NCI-H1092 treated with DMSO at 0.1 percent for 48 hours (cell line): Measurements from ENCODE around the gene LCE1F.

Source experiments
- DNase-seq: peaks from one replicate; lab custom pipeline; 2025; lab: John Stamatoyannopoulos, UW

Gene LCE1F

DNA sequence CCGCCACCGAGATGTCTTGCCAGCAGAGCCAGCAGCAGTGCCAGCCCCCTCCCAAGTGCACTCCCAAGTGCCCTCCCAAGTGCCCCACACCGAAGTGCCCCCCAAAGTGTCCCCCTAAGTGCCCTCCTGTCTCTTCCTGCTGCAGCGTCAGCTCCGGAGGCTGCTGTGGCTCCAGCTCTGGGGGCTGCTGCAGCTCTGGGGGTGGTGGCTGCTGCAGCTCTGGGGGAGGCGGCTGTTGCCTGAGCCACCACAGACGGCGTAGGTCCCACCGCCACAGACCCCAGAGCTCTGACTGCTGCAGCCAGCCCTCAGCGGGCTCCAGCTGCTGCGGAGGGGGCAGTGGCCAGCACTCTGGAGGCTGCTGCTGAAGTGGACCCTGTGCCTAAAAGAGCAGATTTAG is 1.4 kb downstream of the LCE1F start:
- no peak for DNase-seq

DNA sequence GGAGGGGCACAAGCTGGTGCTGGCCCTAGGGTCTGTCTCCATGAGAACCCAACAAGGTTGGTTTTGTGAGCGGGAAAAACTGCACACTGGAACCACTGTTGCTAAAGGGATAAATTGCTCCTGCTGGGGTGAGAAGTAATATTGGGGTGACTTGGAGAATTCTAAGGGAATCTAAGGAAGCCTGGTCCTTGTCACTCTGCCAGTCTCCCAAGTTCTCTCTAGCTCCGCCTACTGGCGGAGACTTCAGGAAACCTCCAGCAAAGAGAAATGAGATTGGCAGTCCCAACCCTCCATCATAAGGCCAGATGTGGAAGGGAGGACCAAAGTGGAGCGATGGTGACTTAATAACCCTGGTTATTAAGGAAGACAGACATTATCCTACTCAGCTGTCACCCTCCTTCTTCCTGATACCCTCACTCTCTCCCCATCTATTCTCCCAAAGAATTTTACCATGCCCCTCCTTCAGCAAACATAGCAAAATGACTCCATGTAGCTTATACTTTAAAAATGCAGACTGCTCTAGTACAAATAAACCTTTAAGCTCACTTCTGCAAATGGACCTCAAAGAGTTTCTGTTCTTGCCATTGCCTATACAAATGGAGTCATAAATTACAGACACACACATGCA is 2.7 kb downstream of the LCE1F start:
- DNase-seq: no peak

DNA sequence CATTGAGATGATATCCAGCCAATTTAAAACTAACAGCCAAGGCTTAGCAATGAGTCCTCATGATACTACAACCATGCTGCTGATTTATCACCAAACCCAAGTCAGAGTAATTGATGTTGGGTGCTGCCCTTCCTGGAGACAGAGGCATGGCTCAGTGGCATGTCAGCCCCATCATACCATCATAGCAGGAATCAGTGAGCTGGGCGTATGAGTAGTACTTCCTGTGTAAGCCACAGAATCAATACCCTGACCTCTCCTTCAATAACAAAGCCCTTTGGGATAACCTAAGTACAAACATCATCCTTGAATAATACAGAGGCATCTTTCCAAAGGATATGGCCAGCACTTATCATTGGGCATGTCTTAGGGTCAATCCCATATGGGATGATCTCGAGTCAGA is 8.2 kb downstream of the LCE1F start:
- no peak for DNase-seq

DNA sequence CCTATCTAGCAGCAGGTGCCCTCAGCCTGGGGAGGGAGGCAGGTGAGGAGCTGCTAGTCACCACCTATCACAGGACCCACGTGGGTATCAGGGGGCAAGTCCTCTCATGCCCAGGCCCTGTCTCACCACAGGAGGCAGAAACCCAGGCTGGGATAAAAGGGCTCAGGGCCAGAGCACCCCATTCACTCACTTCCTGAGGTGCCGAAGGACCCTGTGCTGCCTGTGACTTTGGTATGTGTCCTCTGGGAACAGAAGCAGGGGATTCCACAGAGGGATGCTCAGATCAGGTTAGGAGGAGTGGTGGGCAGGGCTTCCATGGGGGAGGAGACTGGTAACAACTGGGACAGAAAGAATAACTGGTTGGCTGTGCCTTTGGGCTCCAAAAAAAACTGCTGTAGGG is 11.1 kb downstream of the LCE1F start, which contains the start of gene LCE1E:
TSS of gene LCE1E (plus strand) at position 181 of the 400 bp plus-strand sequence. CDS start 1,043 bp downstream, outside the sequence.
- DNase-seq: no peak

DNA sequence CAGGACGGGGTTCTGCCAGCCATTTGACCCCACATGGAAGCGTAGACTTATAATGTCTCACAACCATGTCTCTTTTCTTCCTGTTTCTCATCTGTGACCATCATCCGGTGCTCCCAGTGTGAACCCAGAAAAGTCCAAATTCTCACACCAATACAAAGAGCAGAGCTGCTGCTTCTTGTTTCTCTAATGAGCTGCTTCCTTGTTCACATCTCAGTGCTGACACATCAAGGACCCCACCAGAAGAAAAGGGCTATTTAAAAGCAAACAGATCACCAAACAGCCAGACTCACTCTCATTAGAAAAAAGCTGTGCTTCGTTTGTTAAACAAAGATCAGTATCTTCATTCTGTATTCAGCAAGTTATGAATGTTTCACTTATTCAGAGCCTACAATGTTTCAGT is 20.7 kb downstream of the LCE1F start:
- no peak for DNase-seq

DNA sequence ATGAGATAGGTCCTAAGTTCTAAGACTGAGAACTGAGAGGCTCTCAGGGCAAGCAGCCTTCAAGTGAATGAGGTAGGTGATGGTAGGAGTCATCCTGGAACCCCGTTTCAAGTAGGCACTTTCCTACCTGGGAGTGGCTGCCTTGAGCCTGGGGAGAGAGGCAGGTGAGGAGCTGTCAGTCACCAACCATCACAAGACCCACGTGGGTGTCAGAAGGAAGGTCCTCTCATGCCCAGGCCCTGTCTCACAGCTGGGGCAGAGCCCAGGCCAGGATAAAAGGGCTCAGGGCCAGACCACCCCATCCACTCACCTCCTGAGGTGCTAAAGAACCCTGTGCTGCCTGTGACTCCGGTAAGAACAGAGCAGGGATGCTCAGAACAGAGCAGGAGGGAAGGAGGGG is 21.5 kb downstream of the LCE1F start, which contains the start of gene LCE1D:
TSS of gene LCE1D (plus strand) at position 301 of the 400 bp plus-strand sequence. CDS start 1,074 bp downstream, outside the sequence.
- DNase-seq: no peak

DNA sequence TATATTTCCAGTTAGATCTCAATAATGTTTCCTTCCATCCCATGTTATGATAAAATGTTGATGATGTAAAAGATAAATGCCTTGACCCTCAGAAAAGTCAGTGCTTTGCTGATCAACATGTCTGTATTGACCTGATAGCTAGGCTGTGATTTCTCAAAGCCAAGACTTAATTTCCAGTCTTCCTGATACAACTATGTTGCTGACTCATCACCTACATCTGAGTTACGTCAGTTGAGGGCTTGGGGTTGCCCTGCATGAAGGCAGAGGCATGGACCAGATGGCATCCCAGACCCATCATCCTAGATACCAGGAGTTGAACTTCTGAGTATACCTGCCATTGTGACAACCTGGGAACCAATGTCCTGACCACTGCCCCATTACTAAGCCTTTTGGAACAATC is 26.4 kb downstream of the LCE1F start:
- no peak for DNase-seq

DNA sequence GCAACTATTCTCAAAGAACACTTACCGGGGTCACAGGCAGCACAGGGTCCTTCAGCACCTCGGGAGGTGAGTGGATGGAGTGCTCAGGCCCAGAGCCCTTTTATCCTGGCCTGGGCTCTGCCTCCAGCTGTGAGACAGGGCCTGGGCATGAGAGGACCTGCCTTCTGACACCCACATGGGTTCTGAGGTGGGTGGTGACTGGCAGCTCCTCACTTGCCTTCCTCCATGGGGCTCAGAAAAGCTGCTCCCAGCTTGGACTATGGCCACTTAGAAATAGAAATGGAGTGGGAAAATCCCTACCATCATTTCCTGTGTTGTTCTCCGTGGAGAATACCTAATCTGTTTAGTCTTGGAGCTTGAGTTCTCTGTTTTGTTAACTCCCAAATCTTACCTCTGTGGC is 31.6 kb downstream of the LCE1F start, which contains the start of gene LCE1C:
TSS of gene LCE1C (minus strand) at position 76 of the 400 bp plus-strand sequence. CDS start 1,173 bp downstream, outside the sequence.
- no peak for DNase-seq

DNA sequence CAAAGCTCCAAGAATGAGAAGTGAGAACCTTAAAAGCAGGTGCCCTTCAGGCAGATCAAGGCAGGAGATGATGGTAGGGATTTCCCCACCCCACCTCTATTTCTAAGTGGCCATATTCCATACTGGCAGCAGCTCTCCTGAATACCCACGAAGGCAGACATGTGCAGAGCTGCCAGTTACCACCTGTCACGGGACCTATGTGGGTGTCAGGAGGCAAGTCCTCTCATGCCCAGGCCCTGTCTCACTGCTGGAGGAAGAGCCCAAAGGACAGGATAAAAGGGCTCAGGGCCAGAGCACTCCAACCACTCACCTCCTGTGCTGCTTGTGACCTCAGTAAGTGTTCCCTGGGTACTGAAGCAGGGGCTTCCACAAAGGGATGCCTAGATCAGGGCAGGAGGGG is 36.1 kb downstream of the LCE1F start:
- no peak for DNase-seq

DNA sequence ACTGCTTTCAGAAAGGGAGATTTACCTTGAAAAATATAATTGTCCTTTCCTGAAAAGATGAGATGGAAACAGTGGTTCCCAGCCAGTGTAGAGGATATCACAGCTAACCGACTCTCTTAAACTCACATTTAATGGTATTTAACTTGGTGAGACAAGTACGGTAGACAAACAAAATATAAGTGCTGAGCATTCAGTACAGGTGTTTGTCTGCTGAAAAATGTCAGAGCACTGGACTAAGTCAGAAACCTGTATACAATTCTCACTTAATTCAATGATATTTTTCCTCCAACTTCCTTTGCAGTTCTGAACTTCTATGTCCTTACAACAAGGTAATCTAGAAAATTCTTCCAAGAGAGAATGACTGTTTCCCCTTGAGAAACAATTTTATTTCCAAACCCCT is 36.7 kb downstream of the LCE1F start, which contains the start of gene LCE1B:
TSS of gene LCE1B (plus strand) at position 301 of the 400 bp plus-strand sequence. CDS start 476 bp downstream, outside the sequence.
- DNase-seq: no peak

DNA sequence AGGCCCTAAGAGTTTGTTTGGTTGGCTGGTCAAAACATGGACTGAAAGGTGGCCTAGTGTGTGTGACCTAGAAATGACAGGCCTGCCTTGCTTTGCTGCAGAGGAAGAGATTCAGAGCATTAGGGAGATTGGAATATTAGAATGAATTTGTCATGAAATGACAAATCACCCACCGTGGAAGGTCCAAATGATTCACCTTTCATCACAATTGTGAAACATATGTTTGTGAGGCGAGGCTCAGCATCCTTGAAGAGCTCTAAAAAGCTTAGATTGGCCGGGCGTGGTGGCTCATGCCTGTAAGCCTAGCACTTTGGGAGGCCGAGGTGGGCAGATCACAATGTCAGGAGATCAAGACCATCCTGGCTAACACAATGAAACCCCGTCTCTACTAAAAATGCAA is 42.4 kb downstream of the LCE1F start:
- no peak for DNase-seq

DNA sequence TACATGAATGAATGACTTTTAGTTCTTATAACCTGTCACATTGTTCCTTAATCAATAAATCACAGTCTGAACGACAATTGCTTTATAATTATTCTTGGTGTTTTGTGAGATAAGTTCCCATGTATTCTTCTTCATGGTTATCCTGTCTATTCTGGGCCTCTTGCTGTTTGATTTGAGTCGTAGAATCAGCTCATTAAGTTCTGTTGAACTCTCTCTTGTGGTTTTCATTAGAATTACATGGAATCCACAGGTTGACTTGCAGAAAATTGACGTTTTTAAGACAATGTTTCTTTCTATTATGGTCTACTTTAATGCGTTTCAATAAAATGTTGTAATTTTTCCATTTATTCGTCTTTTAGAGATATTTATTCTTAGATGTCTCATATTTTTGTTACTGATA is 48.4 kb downstream of the LCE1F start:
- DNase-seq: no peak

DNA sequence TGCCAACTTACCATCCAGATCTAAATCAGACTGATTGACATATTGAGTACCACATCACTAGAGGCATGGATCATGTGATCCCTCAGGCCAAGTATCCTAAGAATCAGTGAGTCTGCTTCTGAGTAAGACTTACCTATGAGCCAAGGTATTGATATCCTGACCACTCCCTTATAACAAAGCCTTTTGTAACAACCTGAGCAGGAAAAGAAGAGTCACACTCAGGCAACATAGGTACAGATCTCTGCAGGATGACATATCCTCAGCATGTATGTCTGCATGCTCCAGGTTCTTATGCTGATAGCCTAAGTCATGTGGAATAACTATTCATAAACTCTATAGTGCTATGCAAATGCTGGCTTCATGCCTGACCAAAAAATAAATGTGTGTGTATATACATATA is 50.0 kb downstream of the LCE1F start:
- DNase-seq: no peak
